K562 (cell line): ENCODE results near the gene PMPCA. TPM values are rescaled to one million over a fixed set of nuclear protein-coding genes. Genes with fewer than 3 reads are reported as not detected.

Experiments used
- ATAC-seq: fragments of 200-7000 bp; cut with Tn5 transposase; 3 replicates; pipeline ENCODE4 v1.9.1; 2020; ENCODE audit warnings: moderate library complexity
- BruUV-seq: library from RNA; stranded (reverse); fragments of 400-500 nt; replicated peaks from 2 replicates; lab custom pipeline; 2021; lab: Mats Ljungman, UMichigan
- CTCF ChIA-PET: fragments of 300-600 bp; formaldehyde crosslinking; extraction: SDS; loops from one replicate; lab custom pipeline; 2021; ENCODE audit warnings: low intra/inter-chr PET ratio; lab: Yijun Ruan, JAX
- POLR2A ChIA-PET: fragments of 300-600, 350-650 bp; sonication (Branson Sonifier 250); formaldehyde crosslinking; extraction: SDS; loops from one replicate; lab custom pipeline; 2021; ENCODE audit warnings: antibody characterized with exemption, inconsistent platforms; lab: Yijun Ruan, JAX
- DNase-seq, 4 experiments: peaks; one replicate each; pipeline versions ENCODE4 v3.0.0 to v3.0.0-alpha.2; 2011 to 2018; ENCODE audit warnings: low spot score in 3 of 4, mixed read lengths in 3 of 4; ENCODE audit errors: extremely low read depth in 1 of 4
- FAIRE-seq: peaks from 2 replicates; lab custom pipeline; 2011; peaks lifted over from hg19 to GRCh38; lab: Jason Lieb, UNC
- H2AFZ ChIP-seq: 2 replicates; pipeline ENCODE4 v1.6.0; 2011; ENCODE audit warnings: low read depth, low read length, control low read depth, inconsistent platforms
- H3K27ac ChIP-seq: fragments of 200-600 bp; 3 replicates; pipeline ENCODE4 v1.8.0; 2011; ENCODE audit warnings: low read depth, mild to moderate bottlenecking, control low read depth, inconsistent platforms, low read length, moderate library complexity, mixed read lengths; ENCODE audit errors: extremely low read depth
- H3K27me3 ChIP-seq, 2 experiments: fragments of 300-600 bp in 1 of 2; 2 replicates in 1 of 2; 3 replicates in 1 of 2; pipeline versions ENCODE4 v1.6.0 to v1.8.0; 2011; ENCODE audit warnings: inconsistent platforms in 2 of 2, low read length in 2 of 2, mild to moderate bottlenecking in 1 of 2, mixed read lengths in 1 of 2, moderate library complexity in 1 of 2; ENCODE audit not compliant: control insufficient read depth in 2 of 2, insufficient read depth in 2 of 2
- H3K36me3 ChIP-seq: fragments of 300-600 bp; 3 replicates; pipeline ENCODE4 v1.8.0; 2011; ENCODE audit warnings: mild to moderate bottlenecking, low read length, inconsistent platforms; ENCODE audit not compliant: control insufficient read depth, insufficient read depth
- H3K4me1 ChIP-seq, 2 experiments: fragments of 200-600 bp in 1 of 2; replicated peaks in 1 of 2; 2 replicates in 1 of 2; 3 replicates in 1 of 2; pipeline versions ENCODE4 v1.5.1 to v1.8.0; 2011; ENCODE audit warnings: inconsistent platforms in 2 of 2, low read length in 2 of 2, mild to moderate bottlenecking in 1 of 2, mixed read lengths in 1 of 2, moderate library complexity in 1 of 2; ENCODE audit not compliant: control insufficient read depth in 2 of 2, insufficient read depth in 2 of 2
- H3K4me2 ChIP-seq: 2 replicates; pipeline ENCODE4 v1.6.1; 2011; ENCODE audit warnings: low read length, control low read depth, inconsistent platforms, mixed read lengths; ENCODE audit not compliant: insufficient read depth
- H3K4me3 ChIP-seq: fragments of 200-600 bp; sonication (generic), shearing (Covaris generic); 2 replicates; pipeline ENCODE4 v1.5.1; 2016; ENCODE audit warnings: control low read depth, inconsistent platforms
- H3K79me2 ChIP-seq: fragments of 200-600 bp; 3 replicates; pipeline ENCODE4 v1.8.0; 2011; ENCODE audit warnings: low read length, inconsistent platforms; ENCODE audit not compliant: control insufficient read depth, insufficient read depth
- H3K9ac ChIP-seq, 2 experiments: 2 replicates each; pipeline versions ENCODE4 v1.6.0 to v1.6.1; 2011; ENCODE audit warnings: low read depth in 2 of 2, low read length in 2 of 2, control low read depth in 1 of 2, inconsistent platforms in 1 of 2, mild to moderate bottlenecking in 1 of 2, mixed read lengths in 1 of 2; ENCODE audit not compliant: insufficient read depth in 1 of 2
- H3K9me1 ChIP-seq: one replicate; pipeline ENCODE4 v1.6.0; 2011; ENCODE audit warnings: inconsistent platforms, mild to moderate bottlenecking, low read length, moderate library complexity; ENCODE audit not compliant: control insufficient read depth, insufficient read depth
- H3K9me3 ChIP-seq: replicated peaks from 2 replicates; pipeline ENCODE4 v1.5.1; 2011; ENCODE audit warnings: low read depth, low read length, inconsistent platforms; ENCODE audit not compliant: control insufficient read depth, insufficient read depth
- H4K20me1 ChIP-seq: replicated peaks from 2 replicates; pipeline ENCODE4 v1.6.1; 2011; ENCODE audit warnings: low read length, inconsistent platforms, mixed read lengths; ENCODE audit not compliant: control insufficient read depth, insufficient read depth
- BRCA1 ChIP-seq, 2 experiments: fragments of 450-650 bp in 1 of 2; sonication (generic) in 1 of 2; formaldehyde crosslinking in 1 of 2; IDR thresholded peaks; 2 replicates each; pipeline versions ENCODE4 v1.5.0 to v1.6.1; 2017 to 2020; ENCODE audit warnings: mild to moderate bottlenecking in 1 of 2, missing genetic modification reagents in 1 of 2
- NBN ChIP-seq: fragments of 450-650 bp; IDR thresholded peaks from 2 replicates; pipeline ENCODE4 v1.6.1; 2016; ENCODE audit warnings: low read depth, mild to moderate bottlenecking
- RBFOX2 ChIP-seq: fragments of 200-400 bp; formaldehyde crosslinking; IDR thresholded peaks from 2 replicates; pipeline ENCODE4 v1.6.1; 2017; ENCODE audit warnings: low read depth, mild to moderate bottlenecking, low read length, moderate library complexity
- TFAP4 ChIP-seq: sonication (generic); formaldehyde crosslinking; IDR thresholded peaks from 2 replicates; pipeline ENCODE4 v1.8.0; 2022; ENCODE audit warnings: missing genetic modification reagents, mild to moderate bottlenecking, moderate library complexity, borderline replicate concordance
- WGBS: fragments of 100-300 bp; shearing (Covaris generic); methylation state at CpG from one replicate; pipeline ENCODE4 v1.1.6; 2016; ENCODE audit warnings: low coverage, mixed read lengths; ENCODE audit not compliant: insufficient coverage; ENCODE audit errors: missing lambda C conversion rate; 5-methylcytosine and 5-hydroxymethylcytosine counted together
- in situ Hi-C: fragments of 300-500 bp; cut with MboI; formaldehyde crosslinking; loops from 4 replicates; pipeline ENCODE4 v1.15.0; 2018; ENCODE audit warnings: inconsistent platforms, mixed read lengths
- intact Hi-C: fragments of 100-400 bp; cut with micrococcal nuclease; formaldehyde crosslinking; loops from 2 replicates; pipeline ENCODE4 v1.14.2; 2022
- polyA plus RNA-seq, 8 experiments: library from polyadenylated mRNA; depleted of rRNA in 4 of 8; stranded (reverse) in 5 of 8; unstranded in 3 of 8; fragments of >200 nt; fragmentation: Nextera tagmentation in 2 of 8; fragmentation: Illumina TruSeq in 1 of 8; extraction: Ambion mirVana in 2 of 8; extraction: Trizol in 1 of 8; gene quantifications; 2 replicates each; pipeline versions ENCODE4 v1.2.1 to v1.2.3, GENCODE V29; 2011 to 2014; ENCODE audit warnings: inconsistent platforms in 1 of 8, missing spikeins in 1 of 8
- total RNA-seq, 7 experiments: library from RNA; depleted of rRNA in 6 of 7; stranded (reverse); fragments of >200 nt in 6 of 7; fragmentation: Illumina TruSeq in 2 of 7; extraction: Trizol in 2 of 7; gene quantifications; 2 replicates each; pipeline versions ENCODE4 v1.2.1 to v1.2.3, GENCODE V29; 2011 to 2021; ENCODE audit warnings: low replicate concordance in 1 of 7

The PMPCA gene
- total and polyA plus RNA-seq, 9 of the 15 experiments (the other 6 are each of a cell fraction or from before 2014, with no cell fraction given), result 23.9 to 143 (median 86.6) TPM

- H3K4me2 ChIP-seq, result peak overlapping the region; percentile 83
- 46% methylated on average over 37 of the region's 37 CpGs for WGBS
- TF ChIP-seq BRCA1 (IDR thresholded peaks at IDR 0.05), result no peak
- 0 out of 2 replicates have a peak, but pooled peaks have one; percentile 50 for TF ChIP-seq BRCA1 (CRISPR knock-in tag; IDR thresholded peaks at IDR 0.05)
- no peak for TF ChIP-seq NBN
- TF ChIP-seq TFAP4 (CRISPR knock-in tag), result 0 out of 2 replicates have a peak, but pooled peaks have one; percentile 31
- peak; percentile 38; the same call in 1 of the 2 replicates for TF ChIP-seq RBFOX2
- POLR2A ChIA-PET, result interaction anchor here (0.8 to 5.6 kb wide), 5 partner anchors 10 to 75 kb away, joined by 3 to 33 read pairs (median 4); partner anchors contain the start of genes ENTR1 and PMPCA
- H3K27ac ChIP-seq, result peak overlapping the region; percentile 33; the same call in 1 of the 3 replicates
- H4K20me1 ChIP-seq, result peaks cover 28% of the 10 kb centered on the region; the same call in 1 of the 2 replicates
- peak overlapping the region; percentile 92 for H3K4me3 ChIP-seq
- no peaks in the 10 kb centered on the region for H3K9me3 ChIP-seq
- peaks cover 57% of the 10 kb centered on the region; the same call in 2 of the 3 replicates for H3K36me3 ChIP-seq
- CTCF ChIA-PET, result interaction anchor here (0.6 kb wide), 1 partner anchor 199 kb away, joined by 5 read pairs; no protein-coding TSS in a partner anchor
- H2AFZ ChIP-seq, result no peak overlapping the region
- no peak for ATAC-seq
- no peak for DNase-seq
- intact Hi-C loops (no loop called here), in situ Hi-C loops (no loop called here)
- peak; percentile 56 for FAIRE-seq
- no peaks in the 10 kb centered on the region for H3K27me3 ChIP-seq
- peaks cover 49% of the 10 kb centered on the region for H3K79me2 ChIP-seq
- H3K9me1 ChIP-seq, result peaks cover 14% of the 10 kb centered on the region
- H3K9ac ChIP-seq, result peak overlapping the region; percentile 82 to 98; a peak in 3 of 4 replicates
- H3K4me1 ChIP-seq, result peaks cover 21 to 64% of the 10 kb centered on the region in 2 experiments
- BruUV-seq, result no TSS peak
Observed at GRCh38 chr9:136437839-136438547, 27.5 kb downstream of the PMPCA start.
